ENCODE data around the gene CNOT6. TPM values are rescaled to one million over a fixed set of nuclear protein-coding genes. Genes with fewer than 3 reads are reported as not detected.

CNOT6 gene
- total and polyA plus RNA-seq, 2 donors (not counting 1 experiment from before 2014, with no cell fraction given), result 12.7 to 19.5 TPM

- no peaks in the 10 kb centered on the region for H3K36me3 ChIP-seq (ENCODE audit: control insufficient read depth, insufficient read depth, low read length)
- no peak for DNase-seq (ENCODE audit: low read depth in 2 of 2)
- TF ChIP-seq CTCF (conservative IDR thresholded peaks at IDR 0.05 in 1 of 2, IDR thresholded peaks at IDR 0.05 in 1 of 2; ENCODE audit: low read depth in 1 of 2, low read length in 2 of 2) (no peak), EZH2 (IDR thresholded peaks at IDR 0.05; ENCODE audit: low read length, missing control alignments) (no peak)
These were observed 100.8 kb downstream of the CNOT6 start for GRCh38 chr5:180595046-180595379.

GRCh38 chr5:180595381-180596114 lies 101.4 kb downstream of the CNOT6 start:
- no peaks in the 10 kb centered on the region for H3K4me1 ChIP-seq (ENCODE audit: control insufficient read depth, extremely low read depth, insufficient read depth, low read length)
- H4K20me1 ChIP-seq (ENCODE audit: control insufficient read depth, extremely low read depth, insufficient read depth, low read length), result no peaks in the 10 kb centered on the region
- no peak for DNase-seq (ENCODE audit: low read depth in 2 of 2)
- no peaks in the 10 kb centered on the region for H3K36me3 ChIP-seq (ENCODE audit: control insufficient read depth, insufficient read depth, low read length)
- H3K9ac ChIP-seq (ENCODE audit: insufficient read depth, low read length), result no peak overlapping the region
- TF ChIP-seq CTCF (conservative IDR thresholded peaks at IDR 0.05 in 1 of 2, IDR thresholded peaks at IDR 0.05 in 1 of 2; ENCODE audit: low read depth in 1 of 2, low read length in 2 of 2), result no peak
- TF ChIP-seq EZH2 (IDR thresholded peaks at IDR 0.05; ENCODE audit: low read length, missing control alignments), result no peak
- no peaks in the 10 kb centered on the region for H3K9me3 ChIP-seq (ENCODE audit: control insufficient read depth, insufficient read depth, low read depth, low read length)
- H3K4me3 ChIP-seq (replicated peaks in 1 of 4; ENCODE audit: control extremely low read depth in 1 of 4, insufficient read depth in 1 of 4, low read depth in 3 of 4, low read length in 4 of 4), result no peak overlapping the region
- no peaks in the 10 kb centered on the region for H3K79me2 ChIP-seq (ENCODE audit: control insufficient read depth, insufficient read depth, low read length)
- no peak overlapping the region for H2AFZ ChIP-seq (ENCODE audit: low read length)
- H3K27me3 ChIP-seq (ENCODE audit: control insufficient read depth, insufficient read depth, low read length), result peaks cover 7% of the 10 kb centered on the region
- H3K4me2 ChIP-seq (ENCODE audit: extremely low read depth, insufficient read depth, low read length), result no peak overlapping the region
- no peak overlapping the region for H3K27ac ChIP-seq (ENCODE audit: insufficient read depth, low read length)

More at GRCh38 chr5:180595046-180595379, 100.8 kb downstream of the CNOT6 start:
- no peak overlapping the region for H3K9ac ChIP-seq (ENCODE audit: insufficient read depth, low read length)
- no peaks in the 10 kb centered on the region for H3K9me3 ChIP-seq (ENCODE audit: control insufficient read depth, insufficient read depth, low read depth, low read length)
- H3K4me2 ChIP-seq (ENCODE audit: extremely low read depth, insufficient read depth, low read length), result no peak overlapping the region
- no peak overlapping the region for H2AFZ ChIP-seq (ENCODE audit: low read length)
- H3K79me2 ChIP-seq (ENCODE audit: control insufficient read depth, insufficient read depth, low read length), result no peaks in the 10 kb centered on the region
- H3K27me3 ChIP-seq (ENCODE audit: control insufficient read depth, insufficient read depth, low read length), result peaks cover 9% of the 10 kb centered on the region
- H3K4me3 ChIP-seq (replicated peaks in 1 of 4; ENCODE audit: control extremely low read depth in 1 of 4, insufficient read depth in 1 of 4, low read depth in 3 of 4, low read length in 4 of 4), result no peak overlapping the region
- H3K4me1 ChIP-seq (ENCODE audit: control insufficient read depth, extremely low read depth, insufficient read depth, low read length), result no peaks in the 10 kb centered on the region
- no peak overlapping the region for H3K27ac ChIP-seq (ENCODE audit: insufficient read depth, low read length)
- no peaks in the 10 kb centered on the region for H4K20me1 ChIP-seq (ENCODE audit: control insufficient read depth, extremely low read depth, insufficient read depth, low read length)

DNA sequence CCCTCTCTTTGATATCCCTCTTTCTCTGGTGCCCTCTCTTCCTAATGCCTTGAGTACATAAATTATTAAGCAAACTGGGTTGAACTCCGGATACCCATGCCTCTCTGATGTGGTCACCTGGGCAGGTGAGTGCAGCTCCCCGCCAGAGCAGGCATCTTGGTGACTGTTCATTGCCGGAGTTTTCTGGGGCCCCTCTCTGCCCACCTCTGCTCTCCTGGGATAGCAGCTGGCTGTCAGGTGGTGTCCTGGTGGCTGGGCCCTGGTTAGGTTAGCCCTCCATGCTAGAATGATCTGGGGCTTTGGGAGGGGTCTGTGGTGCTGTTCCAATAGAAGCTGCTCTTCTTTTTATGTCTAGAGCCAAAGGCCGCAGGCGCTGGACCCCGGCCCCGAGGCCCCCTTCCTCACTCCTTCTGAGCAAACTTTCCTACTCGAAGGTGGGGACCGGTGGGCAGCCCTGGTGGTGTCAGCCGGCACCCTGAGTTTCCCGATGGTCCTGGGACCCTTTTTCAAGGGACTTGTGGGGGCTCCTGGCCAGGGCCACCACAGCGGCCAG lies 102.0 kb downstream of the CNOT6 start:
- Histone ChIP-seq H3K9me3 (ENCODE audit: control insufficient read depth, insufficient read depth, low read depth, low read length) (no peaks in the 10 kb centered on the region), H3K27ac (ENCODE audit: insufficient read depth, low read length) (no peak overlapping the region), H3K4me1 (ENCODE audit: control insufficient read depth, extremely low read depth, insufficient read depth, low read length) (no peaks in the 10 kb centered on the region), H3K27me3 (ENCODE audit: control insufficient read depth, insufficient read depth, low read length) (peaks cover under 1% of the 10 kb centered on the region), H3K36me3 (ENCODE audit: control insufficient read depth, insufficient read depth, low read length) (no peaks in the 10 kb centered on the region), H3K4me2 (ENCODE audit: extremely low read depth, insufficient read depth, low read length) (no peak overlapping the region), H3K9ac (ENCODE audit: insufficient read depth, low read length) (no peak overlapping the region), H3K4me3 (replicated peaks in 1 of 4; ENCODE audit: control extremely low read depth in 1 of 4, insufficient read depth in 1 of 4, low read depth in 3 of 4, low read length in 4 of 4) (no peak overlapping the region), H4K20me1 (ENCODE audit: control insufficient read depth, extremely low read depth, insufficient read depth, low read length) (no peaks in the 10 kb centered on the region), H3K79me2 (ENCODE audit: control insufficient read depth, insufficient read depth, low read length) (no peaks in the 10 kb centered on the region), H2AFZ (ENCODE audit: low read length) (no peak overlapping the region)
- no peak for DNase-seq (ENCODE audit: low read depth in 2 of 2)
- TF ChIP-seq CTCF (conservative IDR thresholded peaks at IDR 0.05 in 1 of 2, IDR thresholded peaks at IDR 0.05 in 1 of 2; ENCODE audit: low read depth in 1 of 2, low read length in 2 of 2) (no peak), EZH2 (IDR thresholded peaks at IDR 0.05; ENCODE audit: low read length, missing control alignments) (no peak)

Measured in fibroblast of lung (primary cell).